ENCODE measurements around the gene IFNLR1. TPM values are rescaled to one million over a fixed set of nuclear protein-coding genes. Genes with fewer than 3 reads are reported as not detected.

The IFNLR1 gene
- polyA plus RNA-seq, 3 donors: not detected

GRCh38 chr1:24142546-24143534 lies 44.2 kb downstream of the IFNLR1 start, which contains the start of gene IL22RA1:
Gene IL22RA1 (minus strand): TSS chr1:24143140. CDS start chr1:24143082, 58 bp downstream.
- Histone ChIP-seq H3K4me2 (replicated peaks; ENCODE audit: extremely low read depth, low read length, poor library complexity, severe bottlenecking) (no peak within 1 kb of the TSS), H3K27me3 (ENCODE audit: control insufficient read depth in 2 of 2, insufficient read depth in 2 of 2, low read length in 2 of 2) (no peaks in the 10 kb centered on the region), H3K4me1 (ENCODE audit: control insufficient read depth in 1 of 2, insufficient read depth in 2 of 2, low read length in 2 of 2) (no peaks in the 10 kb centered on the region), H3K36me3 (replicated peaks in 1 of 2; ENCODE audit: control insufficient read depth in 1 of 2, insufficient read depth in 2 of 2, low read length in 2 of 2) (no peaks in the 10 kb centered on the region), H2AFZ (ENCODE audit: insufficient read depth, low read depth, low read length, poor library complexity, severe bottlenecking) (no peak within 1 kb of the TSS), H3K4me3 (replicated peaks in 1 of 3; ENCODE audit: low read depth in 2 of 3, low read length in 3 of 3) (no peak within 1 kb of the TSS), H3K79me2 (ENCODE audit: insufficient read depth, low read length) (no peaks in the 10 kb centered on the region), H3K9me3 (replicated peaks in 1 of 2; ENCODE audit: control insufficient read depth in 1 of 2, insufficient read depth in 1 of 2, low read length in 2 of 2) (no peaks in the 10 kb centered on the region), H3K9ac (ENCODE audit: insufficient read depth, low read length, poor library complexity, severe bottlenecking) (no peak within 1 kb of the TSS), H3K27ac (ENCODE audit: low read depth in 1 of 2, low read length in 2 of 2) (no peak within 1 kb of the TSS), H4K20me1 (ENCODE audit: insufficient read depth, low read length) (no peaks in the 10 kb centered on the region)
- H3K4me1 Mint-ChIP-seq: no peaks in the 10 kb centered on the region
- TF ChIP-seq CTCF (IDR thresholded peaks at IDR 0.05): no peak
- H3K9me3 Mint-ChIP-seq: peaks cover 0 to 5% (median 0%) of the 10 kb centered on the region in 7 donors
- peaks cover 11 to 14% (median 12%) of the 10 kb centered on the region in 3 donors for H3K27me3 Mint-ChIP-seq (ENCODE audit: low read depth in 3 of 3)
- 91% methylated on average over 10 of the region's 22 CpGs for WGBS (ENCODE audit: insufficient coverage)
- intact Hi-C loops (cut with micrococcal nuclease): no loop called here
- H3K4me3 Mint-ChIP-seq: no peak within 1 kb of the TSS
- no peak for DNase-seq
- no peak within 1 kb of the TSS for H3K27ac Mint-ChIP-seq
- no peaks in the 10 kb centered on the region for H3K36me3 Mint-ChIP-seq

GRCh38 chr1:24141311-24141997 lies 45.6 kb downstream of the IFNLR1 start:
- 96% methylated on average over 5 of the region's 10 CpGs for WGBS (ENCODE audit: insufficient coverage)
- H3K27me3 Mint-ChIP-seq (ENCODE audit: low read depth in 3 of 3): peaks cover 7 to 14% (median 13%) of the 10 kb centered on the region in 3 donors
- Histone ChIP-seq H3K4me3 (replicated peaks in 1 of 3; ENCODE audit: low read depth in 2 of 3, low read length in 3 of 3) (no peak overlapping the region), H3K4me2 (replicated peaks; ENCODE audit: extremely low read depth, low read length, poor library complexity, severe bottlenecking) (no peak overlapping the region), H3K4me1 (ENCODE audit: control insufficient read depth in 1 of 2, insufficient read depth in 2 of 2, low read length in 2 of 2) (no peaks in the 10 kb centered on the region), H3K27me3 (ENCODE audit: control insufficient read depth in 2 of 2, insufficient read depth in 2 of 2, low read length in 2 of 2) (no peaks in the 10 kb centered on the region), H3K27ac (ENCODE audit: low read depth in 1 of 2, low read length in 2 of 2) (no peak overlapping the region), H2AFZ (ENCODE audit: insufficient read depth, low read depth, low read length, poor library complexity, severe bottlenecking) (no peak overlapping the region), H4K20me1 (ENCODE audit: insufficient read depth, low read length) (no peaks in the 10 kb centered on the region), H3K9ac (ENCODE audit: insufficient read depth, low read length, poor library complexity, severe bottlenecking) (no peak overlapping the region), H3K36me3 (replicated peaks in 1 of 2; ENCODE audit: control insufficient read depth in 1 of 2, insufficient read depth in 2 of 2, low read length in 2 of 2) (no peaks in the 10 kb centered on the region), H3K79me2 (ENCODE audit: insufficient read depth, low read length) (no peaks in the 10 kb centered on the region), H3K9me3 (replicated peaks in 1 of 2; ENCODE audit: control insufficient read depth in 1 of 2, insufficient read depth in 1 of 2, low read length in 2 of 2) (no peaks in the 10 kb centered on the region)
- no peaks in the 10 kb centered on the region for H3K4me1 Mint-ChIP-seq
- TF ChIP-seq CTCF (IDR thresholded peaks at IDR 0.05): no peak
- no peak for DNase-seq
- intact Hi-C loops (cut with micrococcal nuclease): no loop called here
- peaks cover 0 to 5% (median 0%) of the 10 kb centered on the region in 7 donors for H3K9me3 Mint-ChIP-seq
- no peak overlapping the region for H3K27ac Mint-ChIP-seq
- H3K36me3 Mint-ChIP-seq: no peaks in the 10 kb centered on the region
- H3K4me3 Mint-ChIP-seq: no peak overlapping the region

All from CD14-positive monocyte (primary cell).